CD4-positive, alpha-beta T cell treated with Interleukin-10 for 1 hour (primary cell): Measurements from ENCODE around the gene PBX4.
"Not testable (repeated sequence)": the region's sequence is repeated elsewhere in the genome, so short reads cannot be mapped to it uniquely, and the experiment has no call there.

Experiments
- DNase-seq: peaks from one replicate; pipeline ENCODE4 v3.0.0-alpha.2; 2020

PBX4 gene

GRCh38 chr19:19618219-19619051 lies at the start of gene PBX4:
Gene PBX4 (minus strand): TSS chr19:19618687. CDS start chr19:19618629, 58 bp downstream.
- DNase-seq, result peak; percentile 99

GRCh38 chr19:19665420-19665948 lies 47.0 kb upstream of the PBX4 start:
- not testable (repeated sequence) for DNase-seq

GRCh38 chr19:19663256-19664120 lies 45.0 kb upstream of the PBX4 start, which contains the start of gene ATP13A1:
Gene ATP13A1 (minus strand): TSS chr19:19663676. CDS start chr19:19663666, 10 bp downstream.
- peak; percentile 97 for DNase-seq

GRCh38 chr19:19662871-19663255 lies 44.4 kb upstream of the PBX4 start:
- no peak for DNase-seq

- DNase-seq, result no peak
Observed at GRCh38 chr19:19662344-19662743, 43.9 kb upstream of the PBX4 start.

- peak; percentile 70 for DNase-seq
Observed at GRCh38 chr19:19661675-19662251, 43.3 kb upstream of the PBX4 start.

GRCh38 chr19:19661141-19661674 lies 42.7 kb upstream of the PBX4 start:
- no peak for DNase-seq

- no peak for DNase-seq
Observed at GRCh38 chr19:19659646-19660245, 41.3 kb upstream of the PBX4 start.

- no peak for DNase-seq
Observed at GRCh38 chr19:19657397-19657783, 38.9 kb upstream of the PBX4 start.

GRCh38 chr19:19656451-19657396 lies 38.2 kb upstream of the PBX4 start:
- no peak for DNase-seq

- no peak for DNase-seq
Observed at GRCh38 chr19:19655641-19656343, 37.3 kb upstream of the PBX4 start.

- no peak for DNase-seq
Observed at GRCh38 chr19:19655051-19655594, 36.6 kb upstream of the PBX4 start.

- DNase-seq, result no peak
Observed at GRCh38 chr19:19654441-19654840, 36.0 kb upstream of the PBX4 start.

GRCh38 chr19:19653597-19654147 lies 35.2 kb upstream of the PBX4 start:
- no peak for DNase-seq

GRCh38 chr19:19652482-19653295 lies 34.2 kb upstream of the PBX4 start:
- no peak for DNase-seq

GRCh38 chr19:19651076-19651475 lies 32.6 kb upstream of the PBX4 start:
- DNase-seq, result no peak

GRCh38 chr19:19650331-19650730 lies 31.8 kb upstream of the PBX4 start:
- no peak for DNase-seq

GRCh38 chr19:19649580-19649995 lies 31.1 kb upstream of the PBX4 start:
- DNase-seq, result no peak

GRCh38 chr19:19649155-19649554 lies 30.7 kb upstream of the PBX4 start:
- no peak for DNase-seq
